HEK293 (cell line): ENCODE measurements around the gene NFIB.

ENCODE experiments used
- SP2 ChIP-seq: fragments of 450-650 bp; formaldehyde crosslinking; IDR thresholded peaks from 2 replicates; pipeline ENCODE4 v1.5.1; 2016; ENCODE audit warnings: missing biosample characterization, missing genetic modification characterization
- ZEB2 ChIP-seq: fragments of 450-650 bp; formaldehyde crosslinking; IDR thresholded peaks from 2 replicates; pipeline ENCODE4 v1.5.1; 2016; ENCODE audit warnings: missing biosample characterization, missing genetic modification characterization
- ZFP3 ChIP-seq: fragments of 450-650 bp; formaldehyde crosslinking; IDR thresholded peaks from 2 replicates; pipeline ENCODE4 v1.5.1; 2016; ENCODE audit warnings: low read depth, missing biosample characterization, missing genetic modification characterization
- ZNF16 ChIP-seq: fragments of 450-650 bp; formaldehyde crosslinking; IDR thresholded peaks from 2 replicates; pipeline ENCODE4 v1.5.1; 2016; ENCODE audit warnings: low read depth, missing biosample characterization, missing genetic modification characterization
- ZNF274 ChIP-seq, 2 experiments: fragments of 200-500 bp in 1 of 2; fragments of 450-650 bp in 1 of 2; sonication (Bioruptor generic) in 1 of 2; formaldehyde crosslinking in 1 of 2; IDR thresholded peaks; 2 replicates each; pipeline versions ENCODE4 v1.5.1 to v1.6.1; 2014 to 2016; ENCODE audit warnings: borderline replicate concordance in 1 of 2, inconsistent platforms in 1 of 2, low read length in 1 of 2, missing biosample characterization in 1 of 2, missing genetic modification characterization in 1 of 2
- ZNF302 ChIP-seq: fragments of 450-650 bp; formaldehyde crosslinking; IDR thresholded peaks from 2 replicates; pipeline ENCODE4 v1.5.1; 2016; ENCODE audit warnings: missing biosample characterization, missing genetic modification characterization, low read depth
- ZNF473 ChIP-seq: fragments of 450-650 bp; formaldehyde crosslinking; IDR thresholded peaks from 2 replicates; pipeline ENCODE4 v1.5.1; 2017; ENCODE audit warnings: missing biosample characterization, missing genetic modification characterization
- ZNF548 ChIP-seq: fragments of 450-650 bp; formaldehyde crosslinking; IDR thresholded peaks from 2 replicates; pipeline ENCODE4 v1.5.1; 2016; ENCODE audit warnings: missing biosample characterization, missing genetic modification characterization
- ZNF768 ChIP-seq: fragments of 450-650 bp; formaldehyde crosslinking; IDR thresholded peaks from 2 replicates; pipeline ENCODE4 v1.5.1; 2018; ENCODE audit warnings: missing biosample characterization, mild to moderate bottlenecking, missing genetic modification characterization
- TF ChIP-seq, protein P1 (sequence below): fragments of 450-650 bp; formaldehyde crosslinking; IDR thresholded peaks from 2 replicates; pipeline ENCODE4 v1.5.1; 2016; ENCODE audit warnings: missing biosample characterization, missing genetic modification characterization
- TF ChIP-seq, protein P2 (sequence below): fragments of 450-650 bp; formaldehyde crosslinking; IDR thresholded peaks from 2 replicates; pipeline ENCODE4 v1.5.1; 2016; ENCODE audit warnings: missing biosample characterization, missing genetic modification characterization
- TF ChIP-seq, protein P3 (sequence below): sonication (generic); formaldehyde crosslinking; IDR thresholded peaks from 2 replicates; pipeline ENCODE4 v1.8.1; 2022; ENCODE audit warnings: mild to moderate bottlenecking, moderate library complexity, missing genetic modification reagents
- TF ChIP-seq, protein P4 (sequence below): fragments of 450-650 bp; formaldehyde crosslinking; IDR thresholded peaks from 2 replicates; pipeline ENCODE4 v1.5.1; 2017; ENCODE audit warnings: missing biosample characterization, mild to moderate bottlenecking, missing genetic modification characterization, moderate library complexity
- TF ChIP-seq, protein P5 (sequence below): fragments of 450-650 bp; formaldehyde crosslinking; IDR thresholded peaks from 2 replicates; pipeline ENCODE4 v1.5.1; 2016; ENCODE audit warnings: missing biosample characterization, missing genetic modification characterization

DNA sequence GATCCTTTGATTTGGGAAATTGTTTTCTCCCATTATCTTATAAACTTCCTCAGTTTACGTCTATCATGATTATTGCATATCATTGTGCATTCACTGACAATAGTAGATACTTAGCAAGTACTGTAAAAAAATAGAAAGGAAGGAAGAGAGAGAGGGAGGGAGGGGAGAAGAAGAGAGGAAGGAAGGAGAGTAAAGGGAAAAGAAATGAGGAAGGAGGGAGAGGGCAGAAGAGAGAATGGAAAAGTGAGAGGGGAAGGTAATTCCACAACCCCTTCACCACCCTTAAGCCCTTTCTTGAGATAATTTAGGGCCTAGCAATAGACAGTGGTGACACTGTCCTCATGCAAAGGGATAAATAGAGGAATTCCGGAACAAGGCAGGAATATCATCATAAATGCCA, 64.4 kb downstream of the NFIB start:
- TF ChIP-seq SP2 (no peak), ZNF274 (IDR thresholded peaks at IDR 0.05; ENCODE audit: low read length) (no peak), ZNF274 (tag by site-specific recombination; IDR thresholded peaks at IDR 0.05; ENCODE audit: borderline replicate concordance) (no peak), ZEB2 (tag by site-specific recombination) (no peak), ZNF16 (tag by site-specific recombination) (no peak), ZNF473 (tag by site-specific recombination) (no peak), ZNF548 (tag by site-specific recombination) (no peak), ZNF768 (tag by site-specific recombination) (no peak), ZNF302 (tag by site-specific recombination) (no peak), ZFP3 (tag by site-specific recombination) (no peak)
- TF ChIP-seq, protein P1, sequence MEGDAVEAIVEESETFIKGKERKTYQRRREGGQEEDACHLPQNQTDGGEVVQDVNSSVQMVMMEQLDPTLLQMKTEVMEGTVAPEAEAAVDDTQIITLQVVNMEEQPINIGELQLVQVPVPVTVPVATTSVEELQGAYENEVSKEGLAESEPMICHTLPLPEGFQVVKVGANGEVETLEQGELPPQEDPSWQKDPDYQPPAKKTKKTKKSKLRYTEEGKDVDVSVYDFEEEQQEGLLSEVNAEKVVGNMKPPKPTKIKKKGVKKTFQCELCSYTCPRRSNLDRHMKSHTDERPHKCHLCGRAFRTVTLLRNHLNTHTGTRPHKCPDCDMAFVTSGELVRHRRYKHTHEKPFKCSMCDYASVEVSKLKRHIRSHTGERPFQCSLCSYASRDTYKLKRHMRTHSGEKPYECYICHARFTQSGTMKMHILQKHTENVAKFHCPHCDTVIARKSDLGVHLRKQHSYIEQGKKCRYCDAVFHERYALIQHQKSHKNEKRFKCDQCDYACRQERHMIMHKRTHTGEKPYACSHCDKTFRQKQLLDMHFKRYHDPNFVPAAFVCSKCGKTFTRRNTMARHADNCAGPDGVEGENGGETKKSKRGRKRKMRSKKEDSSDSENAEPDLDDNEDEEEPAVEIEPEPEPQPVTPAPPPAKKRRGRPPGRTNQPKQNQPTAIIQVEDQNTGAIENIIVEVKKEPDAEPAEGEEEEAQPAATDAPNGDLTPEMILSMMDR (tag by site-specific recombination), result no peak
- TF ChIP-seq, protein P2, sequence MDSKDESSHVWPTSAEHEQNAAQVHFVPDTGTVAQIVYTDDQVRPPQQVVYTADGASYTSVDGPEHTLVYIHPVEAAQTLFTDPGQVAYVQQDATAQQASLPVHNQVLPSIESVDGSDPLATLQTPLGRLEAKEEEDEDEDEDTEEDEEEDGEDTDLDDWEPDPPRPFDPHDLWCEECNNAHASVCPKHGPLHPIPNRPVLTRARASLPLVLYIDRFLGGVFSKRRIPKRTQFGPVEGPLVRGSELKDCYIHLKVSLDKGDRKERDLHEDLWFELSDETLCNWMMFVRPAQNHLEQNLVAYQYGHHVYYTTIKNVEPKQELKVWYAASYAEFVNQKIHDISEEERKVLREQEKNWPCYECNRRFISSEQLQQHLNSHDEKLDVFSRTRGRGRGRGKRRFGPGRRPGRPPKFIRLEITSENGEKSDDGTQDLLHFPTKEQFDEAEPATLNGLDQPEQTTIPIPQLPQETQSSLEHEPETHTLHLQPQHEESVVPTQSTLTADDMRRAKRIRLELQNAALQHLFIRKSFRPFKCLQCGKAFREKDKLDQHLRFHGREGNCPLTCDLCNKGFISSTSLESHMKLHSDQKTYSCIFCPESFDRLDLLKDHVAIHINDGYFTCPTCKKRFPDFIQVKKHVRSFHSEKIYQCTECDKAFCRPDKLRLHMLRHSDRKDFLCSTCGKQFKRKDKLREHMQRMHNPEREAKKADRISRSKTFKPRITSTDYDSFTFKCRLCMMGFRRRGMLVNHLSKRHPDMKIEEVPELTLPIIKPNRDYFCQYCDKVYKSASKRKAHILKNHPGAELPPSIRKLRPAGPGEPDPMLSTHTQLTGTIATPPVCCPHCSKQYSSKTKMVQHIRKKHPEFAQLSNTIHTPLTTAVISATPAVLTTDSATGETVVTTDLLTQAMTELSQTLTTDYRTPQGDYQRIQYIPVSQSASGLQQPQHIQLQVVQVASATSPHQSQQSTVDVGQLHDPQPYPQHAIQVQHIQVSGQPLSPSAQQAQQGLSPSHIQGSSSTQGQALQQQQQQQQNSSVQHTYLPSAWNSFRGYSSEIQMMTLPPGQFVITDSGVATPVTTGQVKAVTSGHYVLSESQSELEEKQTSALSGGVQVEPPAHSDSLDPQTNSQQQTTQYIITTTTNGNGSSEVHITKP (tag by site-specific recombination), result no peak
- TF ChIP-seq, protein P3, sequence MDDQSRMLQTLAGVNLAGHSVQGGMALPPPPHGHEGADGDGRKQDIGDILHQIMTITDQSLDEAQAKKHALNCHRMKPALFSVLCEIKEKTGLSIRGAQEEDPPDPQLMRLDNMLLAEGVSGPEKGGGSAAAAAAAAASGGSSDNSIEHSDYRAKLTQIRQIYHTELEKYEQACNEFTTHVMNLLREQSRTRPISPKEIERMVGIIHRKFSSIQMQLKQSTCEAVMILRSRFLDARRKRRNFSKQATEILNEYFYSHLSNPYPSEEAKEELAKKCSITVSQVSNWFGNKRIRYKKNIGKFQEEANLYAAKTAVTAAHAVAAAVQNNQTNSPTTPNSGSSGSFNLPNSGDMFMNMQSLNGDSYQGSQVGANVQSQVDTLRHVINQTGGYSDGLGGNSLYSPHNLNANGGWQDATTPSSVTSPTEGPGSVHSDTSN (CRISPR knock-in tag), result no peak
- TF ChIP-seq, protein P4, sequence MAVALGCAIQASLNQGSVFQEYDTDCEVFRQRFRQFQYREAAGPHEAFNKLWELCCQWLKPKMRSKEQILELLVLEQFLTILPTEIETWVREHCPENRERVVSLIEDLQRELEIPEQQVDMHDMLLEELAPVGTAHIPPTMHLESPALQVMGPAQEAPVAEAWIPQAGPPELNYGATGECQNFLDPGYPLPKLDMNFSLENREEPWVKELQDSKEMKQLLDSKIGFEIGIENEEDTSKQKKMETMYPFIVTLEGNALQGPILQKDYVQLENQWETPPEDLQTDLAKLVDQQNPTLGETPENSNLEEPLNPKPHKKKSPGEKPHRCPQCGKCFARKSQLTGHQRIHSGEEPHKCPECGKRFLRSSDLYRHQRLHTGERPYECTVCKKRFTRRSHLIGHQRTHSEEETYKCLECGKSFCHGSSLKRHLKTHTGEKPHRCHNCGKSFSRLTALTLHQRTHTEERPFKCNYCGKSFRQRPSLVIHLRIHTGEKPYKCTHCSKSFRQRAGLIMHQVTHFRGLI, result no peak
- TF ChIP-seq, protein P5, sequence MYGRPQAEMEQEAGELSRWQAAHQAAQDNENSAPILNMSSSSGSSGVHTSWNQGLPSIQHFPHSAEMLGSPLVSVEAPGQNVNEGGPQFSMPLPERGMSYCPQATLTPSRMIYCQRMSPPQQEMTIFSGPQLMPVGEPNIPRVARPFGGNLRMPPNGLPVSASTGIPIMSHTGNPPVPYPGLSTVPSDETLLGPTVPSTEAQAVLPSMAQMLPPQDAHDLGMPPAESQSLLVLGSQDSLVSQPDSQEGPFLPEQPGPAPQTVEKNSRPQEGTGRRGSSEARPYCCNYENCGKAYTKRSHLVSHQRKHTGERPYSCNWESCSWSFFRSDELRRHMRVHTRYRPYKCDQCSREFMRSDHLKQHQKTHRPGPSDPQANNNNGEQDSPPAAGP (tag by site-specific recombination), result no peak
